Body of pancreas (tissue), 4 donors: Measurements from ENCODE around the gene RAB44.

ENCODE experiments used
- POLR2A ChIP-seq, 3 donors: fragments of 450-650 bp; IDR thresholded peaks; one replicate each; pipeline ENCODE4 v1.6.1; 2016; ENCODE audit warnings: antibody characterized with exemption in 3 of 3, mild to moderate bottlenecking in 2 of 3
- TF ChIP-seq, protein P1 (sequence below), 7 experiments: fragments of 450-650 bp in 4 of 7; fragments of 200-600 bp in 3 of 7; sonication (generic) in 3 of 7; IDR thresholded peaks; one replicate each; pipeline ENCODE4 v1.5.1; 2016 to 2019; ENCODE audit warnings: antibody characterized with exemption in 7 of 7

DNA sequence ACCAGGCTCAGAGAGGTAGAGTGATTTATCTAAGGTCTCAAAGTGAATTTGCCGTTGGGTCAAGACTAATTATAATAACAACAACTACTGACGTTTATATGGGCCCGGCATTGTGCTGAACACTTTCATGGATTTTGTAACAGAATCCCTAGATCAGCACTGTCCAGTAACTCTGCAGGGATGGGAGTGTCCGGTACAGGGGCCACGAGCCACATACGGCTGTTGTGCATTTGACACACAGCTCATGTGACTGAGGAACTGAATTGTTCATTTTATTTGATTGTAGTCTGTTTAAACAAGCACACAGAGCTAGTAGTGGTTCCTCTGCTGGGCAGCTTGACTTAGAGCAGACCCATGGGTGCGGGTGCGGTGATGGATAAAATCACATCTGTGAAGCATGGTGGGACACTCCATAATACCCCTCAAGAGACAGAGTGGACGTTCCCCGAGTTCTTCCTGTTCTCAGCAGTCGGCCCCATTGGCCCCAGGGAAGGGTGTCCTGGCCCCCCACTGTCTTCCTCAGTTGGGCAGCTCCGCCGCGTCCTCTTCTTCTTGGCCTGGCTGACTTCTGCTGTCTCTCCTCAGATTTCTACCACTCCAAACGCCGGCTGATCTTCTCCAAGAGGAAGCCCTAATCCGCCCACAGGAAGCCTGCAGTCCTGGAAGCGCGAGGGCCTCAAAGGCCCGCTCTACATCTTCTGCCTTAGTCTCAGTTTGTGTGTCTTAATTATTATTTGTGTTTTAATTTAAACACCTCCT is 12.3 kb upstream of the RAB44 start:
- TF ChIP-seq, protein P1, sequence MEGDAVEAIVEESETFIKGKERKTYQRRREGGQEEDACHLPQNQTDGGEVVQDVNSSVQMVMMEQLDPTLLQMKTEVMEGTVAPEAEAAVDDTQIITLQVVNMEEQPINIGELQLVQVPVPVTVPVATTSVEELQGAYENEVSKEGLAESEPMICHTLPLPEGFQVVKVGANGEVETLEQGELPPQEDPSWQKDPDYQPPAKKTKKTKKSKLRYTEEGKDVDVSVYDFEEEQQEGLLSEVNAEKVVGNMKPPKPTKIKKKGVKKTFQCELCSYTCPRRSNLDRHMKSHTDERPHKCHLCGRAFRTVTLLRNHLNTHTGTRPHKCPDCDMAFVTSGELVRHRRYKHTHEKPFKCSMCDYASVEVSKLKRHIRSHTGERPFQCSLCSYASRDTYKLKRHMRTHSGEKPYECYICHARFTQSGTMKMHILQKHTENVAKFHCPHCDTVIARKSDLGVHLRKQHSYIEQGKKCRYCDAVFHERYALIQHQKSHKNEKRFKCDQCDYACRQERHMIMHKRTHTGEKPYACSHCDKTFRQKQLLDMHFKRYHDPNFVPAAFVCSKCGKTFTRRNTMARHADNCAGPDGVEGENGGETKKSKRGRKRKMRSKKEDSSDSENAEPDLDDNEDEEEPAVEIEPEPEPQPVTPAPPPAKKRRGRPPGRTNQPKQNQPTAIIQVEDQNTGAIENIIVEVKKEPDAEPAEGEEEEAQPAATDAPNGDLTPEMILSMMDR (IDR thresholded peaks at IDR 0.05), result no peak
- TF ChIP-seq POLR2A (IDR thresholded peaks at IDR 0.05), result no peak
